DOHH2 (cell line): ENCODE results near the gene GHR.

Experiments used
- H3F3A ChIP-seq: fragments of 200-600 bp; sonication (generic), shearing (Covaris generic); 2 replicates; pipeline ENCODE4 v1.6.0; 2016; ENCODE audit warnings: antibody characterized with exemption, mild to moderate bottlenecking; ENCODE audit not compliant: control insufficient read depth, insufficient read depth
- H3K27ac ChIP-seq: fragments of 200-600 bp; sonication (generic); 2 replicates; pipeline ENCODE4 v1.5.1; 2014; ENCODE audit warnings: low read depth, mild to moderate bottlenecking, low read length, moderate library complexity
- H3K27me3 ChIP-seq: fragments of 200-600 bp; sonication (generic); 2 replicates; pipeline ENCODE4 v1.6.1; 2014; ENCODE audit warnings: mild to moderate bottlenecking, low read length, mixed read lengths; ENCODE audit not compliant: control insufficient read depth
- H3K36me3 ChIP-seq: fragments of 200-600 bp; sonication (generic); 2 replicates; pipeline ENCODE4 v1.6.1; 2014; ENCODE audit warnings: mild to moderate bottlenecking, low read length, moderate library complexity, mixed read lengths; ENCODE audit not compliant: control insufficient read depth
- H3K4me1 ChIP-seq: fragments of 200-600 bp; sonication (generic); 2 replicates; pipeline ENCODE4 v1.6.1; 2014; ENCODE audit warnings: mild to moderate bottlenecking, low read length, mixed read lengths; ENCODE audit not compliant: control insufficient read depth
- H3K4me2 ChIP-seq: fragments of 200-600 bp; sonication (generic); 2 replicates; pipeline ENCODE4 v1.6.0; 2014; ENCODE audit warnings: mild to moderate bottlenecking, low read length, moderate library complexity
- H3K4me3 ChIP-seq: fragments of 200-600 bp; sonication (generic); 2 replicates; pipeline ENCODE4 v1.5.1; 2014; ENCODE audit warnings: mild to moderate bottlenecking, low read length, mixed read lengths
- H3K79me2 ChIP-seq: fragments of 200-600 bp; sonication (generic); 2 replicates; pipeline ENCODE4 v1.6.1; 2014; ENCODE audit warnings: mild to moderate bottlenecking, low read length, mixed read lengths; ENCODE audit not compliant: control insufficient read depth
- H3K9me2 ChIP-seq: fragments of 200-600 bp; sonication (generic); replicated peaks from 2 replicates; pipeline ENCODE4 v1.6.1; 2014; ENCODE audit warnings: mild to moderate bottlenecking, low read length, mixed read lengths; ENCODE audit not compliant: control insufficient read depth
- H3K9me3 ChIP-seq: fragments of 200-600 bp; sonication (generic); 2 replicates; pipeline ENCODE4 v1.6.1; 2014; ENCODE audit warnings: antibody characterized with exemption, low read length, mixed read lengths; ENCODE audit not compliant: control insufficient read depth, insufficient read depth
- H4K20me1 ChIP-seq: fragments of 200-600 bp; sonication (generic); 2 replicates; pipeline ENCODE4 v1.6.0; 2014; ENCODE audit warnings: low read depth, mild to moderate bottlenecking, antibody characterized with exemption, low read length, moderate library complexity; ENCODE audit not compliant: control insufficient read depth, insufficient read depth
- CTCF ChIP-seq: fragments of 200-600 bp; sonication (generic); IDR thresholded peaks from one replicate; pipeline ENCODE4 v1.5.1; 2014; ENCODE audit warnings: antibody characterized with exemption, mild to moderate bottlenecking, low read depth, low read length; ENCODE audit not compliant: poor library complexity, severe bottlenecking
- EZH2phosphoT487 ChIP-seq: fragments of 200-600 bp; sonication (generic); IDR thresholded peaks from 2 replicates; pipeline ENCODE4 v1.6.1; 2017; ENCODE audit warnings: borderline replicate concordance, mild to moderate bottlenecking, antibody characterized with exemption, low read length, moderate library complexity, mixed read lengths

The GHR gene

DNA sequence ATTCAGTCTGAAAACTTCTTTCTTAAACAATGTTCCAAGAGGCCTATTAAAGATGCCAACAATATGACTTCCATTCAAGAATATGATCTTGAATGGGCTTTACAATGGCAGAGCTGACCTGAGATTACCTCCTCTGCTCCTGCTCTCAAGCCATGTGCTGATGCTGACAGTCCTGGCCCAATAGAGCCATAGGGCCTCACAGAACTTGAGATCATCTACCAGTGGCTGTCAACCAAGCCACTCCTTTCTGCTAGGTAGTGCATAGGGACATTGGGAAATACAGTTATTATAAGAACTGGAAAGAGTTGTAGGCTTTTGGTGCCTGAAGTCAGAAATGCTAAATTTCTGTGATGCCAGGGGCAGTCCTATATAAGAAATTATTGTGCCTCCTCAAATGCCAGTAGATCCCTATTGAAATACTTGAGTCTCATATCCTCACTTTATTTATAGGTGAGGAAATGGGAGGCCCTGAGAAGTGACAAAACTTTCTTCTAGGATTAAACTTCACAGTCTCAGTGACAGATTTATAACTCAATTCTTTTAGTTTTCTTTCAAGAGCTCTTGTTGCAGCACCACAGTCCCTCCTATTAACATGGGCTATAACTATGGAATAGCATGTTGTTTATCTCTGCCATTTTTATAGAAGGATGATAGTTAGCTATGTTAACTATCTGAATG lies 10.9 kb downstream of the GHR start:
- no peaks in the 10 kb centered on the region for H3K9me2 ChIP-seq
- TF ChIP-seq EZH2phosphoT487: no peak
- no peak for TF ChIP-seq CTCF
- no peaks in the 10 kb centered on the region for H3K4me1 ChIP-seq
- no peak overlapping the region for H3K4me2 ChIP-seq
- no peak overlapping the region for H3K27ac ChIP-seq
- no peaks in the 10 kb centered on the region for H3K79me2 ChIP-seq
- H3F3A ChIP-seq: no peaks in the 10 kb centered on the region
- no peak overlapping the region for H3K4me3 ChIP-seq
- no peaks in the 10 kb centered on the region for H3K27me3 ChIP-seq
- H3K9me3 ChIP-seq: no peaks in the 10 kb centered on the region
- no peaks in the 10 kb centered on the region for H3K36me3 ChIP-seq
- H4K20me1 ChIP-seq: no peaks in the 10 kb centered on the region

- Histone ChIP-seq H3K27ac (no peak overlapping the region), H3K79me2 (no peaks in the 10 kb centered on the region), H3K9me2 (no peaks in the 10 kb centered on the region), H3F3A (no peaks in the 10 kb centered on the region), H3K27me3 (no peaks in the 10 kb centered on the region), H3K9me3 (no peaks in the 10 kb centered on the region), H3K4me1 (no peaks in the 10 kb centered on the region), H3K4me2 (no peak overlapping the region), H4K20me1 (no peaks in the 10 kb centered on the region), H3K4me3 (no peak overlapping the region), H3K36me3 (no peaks in the 10 kb centered on the region)
- TF ChIP-seq CTCF (no peak), EZH2phosphoT487 (no peak)
Observed at GRCh38 chr5:42436051-42436450, 12.8 kb downstream of the GHR start.

DNA sequence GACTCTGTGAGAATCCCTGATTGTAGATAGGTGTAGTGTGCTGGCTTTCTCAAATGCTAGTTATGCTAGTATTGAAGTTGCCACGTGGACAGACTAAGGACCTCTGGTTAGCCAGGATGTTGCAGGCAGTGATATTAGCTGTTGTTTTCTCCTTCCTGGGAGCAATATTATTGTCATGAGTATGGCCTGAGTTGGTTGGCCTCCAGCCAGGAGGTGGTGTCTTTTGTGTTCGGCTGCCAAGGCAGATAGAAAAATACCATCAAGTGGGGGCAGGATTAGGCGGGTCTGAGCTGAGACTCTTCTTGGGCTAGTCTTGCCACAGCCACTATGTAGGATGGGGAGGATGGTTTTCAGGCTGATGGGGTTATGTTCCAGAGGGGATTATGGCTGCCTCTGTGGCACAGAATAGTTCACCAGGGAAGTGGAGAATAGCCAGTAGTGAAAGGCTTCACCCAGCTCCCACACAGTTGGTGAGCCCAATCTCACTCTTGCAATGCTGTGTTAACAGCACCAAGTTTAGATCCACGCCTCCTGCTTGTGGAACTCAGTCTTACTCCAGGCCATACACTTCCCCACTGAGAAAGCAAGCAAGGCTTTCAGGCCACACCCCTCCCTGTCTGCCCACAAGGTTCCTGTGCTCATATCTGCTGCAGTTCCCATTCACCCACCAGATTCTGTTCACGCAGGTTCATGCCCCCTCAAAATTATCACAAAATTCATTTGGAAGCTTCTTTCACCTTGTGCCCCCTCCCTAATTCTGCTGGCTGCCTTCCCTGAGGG lies 31.2 kb downstream of the GHR start:
- Histone ChIP-seq H3F3A (no peaks in the 10 kb centered on the region), H3K79me2 (no peaks in the 10 kb centered on the region), H3K9me2 (no peaks in the 10 kb centered on the region), H3K4me1 (no peaks in the 10 kb centered on the region), H3K4me3 (no peak overlapping the region), H4K20me1 (no peaks in the 10 kb centered on the region), H3K36me3 (no peaks in the 10 kb centered on the region), H3K27me3 (no peaks in the 10 kb centered on the region), H3K27ac (no peak overlapping the region), H3K9me3 (no peaks in the 10 kb centered on the region), H3K4me2 (no peak overlapping the region)
- TF ChIP-seq EZH2phosphoT487: no peak
- TF ChIP-seq CTCF: no peak
